KMS-11 (cell line): ENCODE measurements around the gene RPUSD4.
A peak's percentile ranks its signal among the peaks of the same experiment; 100 is the strongest.

Experiments
- H2AFZ ChIP-seq: fragments of 200-600 bp; sonication (generic); 2 replicates; pipeline ENCODE4 v1.6.1; 2016; ENCODE audit warnings: antibody characterized with exemption, mixed run types, low read depth
- H3K27ac ChIP-seq: fragments of 200-600 bp; sonication (generic); 2 replicates; pipeline ENCODE4 v1.6.1; 2016; ENCODE audit warnings: mild to moderate bottlenecking, mixed run types
- H3K27me3 ChIP-seq: fragments of 200-600 bp; sonication (generic); 2 replicates; pipeline ENCODE4 v1.6.1; 2017; ENCODE audit warnings: mild to moderate bottlenecking, low read depth, mixed run types, moderate library complexity; ENCODE audit not compliant: insufficient read depth
- H3K36me3 ChIP-seq: fragments of 200-600 bp; sonication (generic); 2 replicates; pipeline ENCODE4 v1.6.1; 2017; ENCODE audit warnings: mild to moderate bottlenecking, mixed run types; ENCODE audit not compliant: insufficient read depth
- H3K4me1 ChIP-seq: fragments of 200-600 bp; sonication (generic); 2 replicates; pipeline ENCODE4 v1.6.1; 2016; ENCODE audit warnings: mild to moderate bottlenecking, low read depth, mixed run types; ENCODE audit not compliant: poor library complexity, severe bottlenecking
- H3K4me2 ChIP-seq: fragments of 200-600 bp; sonication (generic); 2 replicates; pipeline ENCODE4 v1.7.0; 2016; ENCODE audit warnings: mild to moderate bottlenecking, mixed run types
- H3K4me3 ChIP-seq: fragments of 200-600 bp; sonication (generic); IDR thresholded peaks from 2 replicates; pipeline ENCODE4 v1.6.1; 2017; ENCODE audit warnings: low read depth, low read length, mixed read lengths; ENCODE audit not compliant: insufficient read depth
- H3K79me2 ChIP-seq: fragments of 200-600 bp; sonication (generic); 2 replicates; pipeline ENCODE4 v1.6.1; 2016; ENCODE audit warnings: low read depth, mixed run types; ENCODE audit not compliant: insufficient read depth
- H3K9ac ChIP-seq: fragments of 200-600 bp; sonication (generic); 2 replicates; pipeline ENCODE4 v1.6.1; 2016; ENCODE audit warnings: mild to moderate bottlenecking, mixed run types
- H4K20me1 ChIP-seq: fragments of 200-600 bp; sonication (generic); 2 replicates; pipeline ENCODE4 v1.6.1; 2016; ENCODE audit warnings: mild to moderate bottlenecking, mixed run types; ENCODE audit not compliant: insufficient read depth
- CTCF ChIP-seq: fragments of 200-600 bp; sonication (generic); conservative IDR thresholded peaks from 2 replicates; pipeline ENCODE4 v1.6.1; 2017; ENCODE audit warnings: low read depth, mild to moderate bottlenecking, antibody characterized with exemption, low read length, moderate library complexity, mixed read lengths

RPUSD4 gene

GRCh38 chr11:126185259-126186024 is 26.0 kb downstream of the RPUSD4 start:
- TF ChIP-seq CTCF = no peak
- Histone ChIP-seq H3K4me1 (peaks cover 43% of the 10 kb centered on the region), H3K36me3 (no peaks in the 10 kb centered on the region), H3K27me3 (no peaks in the 10 kb centered on the region), H4K20me1 (no peaks in the 10 kb centered on the region), H3K9ac (no peak overlapping the region), H3K4me2 (peak overlapping the region; percentile 56; the same call in 1 of the 2 replicates), H2AFZ (no peak overlapping the region), H3K27ac (peak overlapping the region; percentile 97), H3K4me3 (no peak overlapping the region), H3K79me2 (no peaks in the 10 kb centered on the region)

GRCh38 chr11:126182787-126183445 is 28.5 kb downstream of the RPUSD4 start:
- H3K36me3 ChIP-seq = no peaks in the 10 kb centered on the region
- H3K4me2 ChIP-seq = no peak overlapping the region
- no peak for TF ChIP-seq CTCF
- no peak overlapping the region for H3K27ac ChIP-seq
- peaks cover 26% of the 10 kb centered on the region for H3K4me1 ChIP-seq
- H3K27me3 ChIP-seq = no peaks in the 10 kb centered on the region
- H3K9ac ChIP-seq = no peak overlapping the region
- no peak overlapping the region for H2AFZ ChIP-seq
- no peak overlapping the region for H3K4me3 ChIP-seq
- H4K20me1 ChIP-seq = no peaks in the 10 kb centered on the region
- H3K79me2 ChIP-seq = no peaks in the 10 kb centered on the region

DNA sequence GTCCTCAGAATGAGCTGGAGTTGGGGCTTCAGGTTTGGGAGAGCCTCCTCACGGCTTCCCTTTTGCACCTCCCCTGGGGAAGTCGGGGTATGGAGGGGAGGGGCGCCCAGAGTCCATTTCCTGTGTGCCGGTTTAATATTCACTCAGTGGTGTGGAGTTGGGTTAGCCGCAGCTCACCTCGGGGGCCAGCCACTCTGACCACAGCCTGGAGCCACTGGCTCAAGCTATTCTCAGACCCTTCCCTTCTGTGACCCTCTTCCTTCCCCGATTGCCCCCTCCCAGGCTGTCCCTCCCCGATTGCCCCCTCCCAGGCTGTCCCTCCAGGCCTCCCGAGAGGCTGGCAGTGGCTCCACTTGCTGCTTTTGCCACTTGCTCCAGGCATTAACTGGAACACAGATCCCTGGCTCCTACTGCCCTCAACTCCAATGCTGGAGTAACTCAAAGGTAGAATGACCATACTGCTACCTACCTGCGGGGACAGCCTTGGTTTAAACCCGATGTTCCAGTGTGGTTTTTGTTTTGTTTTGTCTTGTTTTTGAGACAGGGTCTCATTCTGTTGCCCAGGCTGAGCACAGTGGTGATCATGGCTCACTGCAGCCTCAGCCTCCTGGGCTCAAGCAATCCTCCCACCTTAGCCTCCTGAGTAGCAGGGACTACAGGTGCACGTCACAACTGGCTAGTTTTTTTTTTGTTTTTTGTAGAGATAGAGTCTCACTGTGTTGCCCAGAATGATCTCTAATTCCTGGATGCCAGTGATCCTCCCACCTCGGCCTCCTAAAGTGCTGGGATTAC is 29.3 kb downstream of the RPUSD4 start:
- Histone ChIP-seq H3K36me3 (no peaks in the 10 kb centered on the region), H3K27ac (no peak overlapping the region), H3K4me1 (peaks cover 18% of the 10 kb centered on the region), H4K20me1 (no peaks in the 10 kb centered on the region), H3K27me3 (no peaks in the 10 kb centered on the region), H3K4me3 (no peak overlapping the region), H3K4me2 (no peak overlapping the region), H2AFZ (no peak overlapping the region), H3K79me2 (no peaks in the 10 kb centered on the region), H3K9ac (no peak overlapping the region)
- TF ChIP-seq CTCF = no peak

DNA sequence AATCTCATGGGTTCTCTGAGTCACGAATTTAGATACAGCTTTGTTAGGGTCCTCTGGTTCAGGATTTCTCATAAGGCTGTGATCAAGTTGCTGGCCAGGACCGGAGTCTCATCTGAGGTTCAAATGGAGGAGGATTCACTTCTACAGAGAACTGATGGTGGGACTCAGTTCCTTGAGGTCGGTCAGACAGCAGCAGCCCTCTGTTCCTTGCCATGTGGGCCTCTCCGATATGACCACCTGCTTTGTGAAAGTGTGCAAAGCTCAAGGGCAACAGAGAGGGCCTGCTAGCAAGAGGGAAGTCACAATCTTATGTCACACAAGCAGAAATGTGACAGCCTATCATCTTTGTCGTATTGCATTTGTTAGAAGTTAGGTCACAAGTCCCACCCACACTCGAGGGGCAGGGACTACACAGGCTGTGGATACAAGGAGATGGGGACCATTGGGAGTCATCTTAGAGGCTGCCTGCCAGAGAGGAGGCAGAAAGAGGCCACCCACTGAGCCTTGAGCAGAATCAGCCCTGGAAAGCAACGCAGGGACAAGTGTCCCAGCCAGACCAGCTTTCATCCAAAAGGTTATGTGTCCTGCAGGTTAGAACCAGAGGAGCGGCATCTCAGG is 34.5 kb downstream of the RPUSD4 start:
- Histone ChIP-seq H3K79me2 (no peaks in the 10 kb centered on the region), H3K9ac (no peak overlapping the region), H3K4me1 (peaks cover 27% of the 10 kb centered on the region), H4K20me1 (no peaks in the 10 kb centered on the region), H3K36me3 (no peaks in the 10 kb centered on the region), H2AFZ (no peak overlapping the region), H3K4me2 (no peak overlapping the region), H3K27ac (no peak overlapping the region), H3K4me3 (no peak overlapping the region), H3K27me3 (no peaks in the 10 kb centered on the region)
- no peak for TF ChIP-seq CTCF
